ENCODE data around the gene UNG. TPM values are rescaled to one million over a fixed set of nuclear protein-coding genes. Genes with fewer than 3 reads are reported as not detected.

The UNG gene
- polyA plus RNA-seq, 1 of the 3 experiments (the other 2 are of a cell fraction), result 33.2 TPM

GRCh38 chr12:109052414-109053323 is 44.7 kb upstream of the UNG start, which contains the start of gene USP30 (continued):
- peak; percentile 16 to 60; a peak in 1 of 4 replicates for TF ChIP-seq EP300 (IDR thresholded peaks at IDR 0.05; ENCODE audit: borderline replicate concordance in 1 of 2, low read depth in 1 of 2, low read length in 1 of 2)
- TF ChIP-seq SIN3A (IDR thresholded peaks at IDR 0.05; ENCODE audit: borderline replicate concordance, low read depth, low read length), result peak; percentile 97
- no peak for TF ChIP-seq EZH2phosphoT487 (IDR thresholded peaks at IDR 0.05; ENCODE audit: borderline replicate concordance, low read depth)
- no peak for TF ChIP-seq FOXM1 (IDR thresholded peaks at IDR 0.05; ENCODE audit: low read depth)
- TF ChIP-seq PBX3 (IDR thresholded peaks at IDR 0.05), result peak; percentile 24; the same call in 1 of the 2 replicates
- TF ChIP-seq SMC3 (IDR thresholded peaks at IDR 0.05; ENCODE audit: low read depth, low read length), result no peak
- no peak for TF ChIP-seq CTCF (IDR thresholded peaks at IDR 0.05)
- TF ChIP-seq MAX (IDR thresholded peaks at IDR 0.05; ENCODE audit: low read depth), result peak; percentile 70
- peak; percentile 100 for TF ChIP-seq GABPA (IDR thresholded peaks at IDR 0.05; ENCODE audit: low read depth)
- TF ChIP-seq USF1 (IDR thresholded peaks at IDR 0.05; ENCODE audit: borderline replicate concordance, low read depth), result peak; percentile 69; the same call in 1 of the 2 replicates
- TF ChIP-seq NRF1 (IDR thresholded peaks at IDR 0.05; ENCODE audit: low read depth, low read length), result no peak
- TF ChIP-seq FOXJ3 (CRISPR knock-in tag; IDR thresholded peaks at IDR 0.05), result 0 out of 2 replicates have a peak, but pooled peaks have one; percentile 15
- TF ChIP-seq ELF1 (IDR thresholded peaks at IDR 0.05), result peak; percentile 85
- 0 out of 2 replicates have a peak, but pooled peaks have one; percentile 4 for TF ChIP-seq GATA2 (CRISPR knock-in tag; IDR thresholded peaks at IDR 0.05)
- peak; percentile 61; the same call in 1 of the 2 replicates for TF ChIP-seq RFX5 (IDR thresholded peaks at IDR 0.05; ENCODE audit: low read length)
- TF ChIP-seq JUND (IDR thresholded peaks at IDR 0.05), result no peak
- TF ChIP-seq POLR2AphosphoS5 (IDR thresholded peaks at IDR 0.05; ENCODE audit: low read depth, low read length), result peak; percentile 61
- TF ChIP-seq NFIC (IDR thresholded peaks at IDR 0.05; ENCODE audit: borderline replicate concordance), result no peak; the same call in 1 of the 2 replicates
- TF ChIP-seq TAF1 (IDR thresholded peaks at IDR 0.05; ENCODE audit: borderline replicate concordance, low read depth, low read length), result peak; percentile 86; the same call in 1 of the 2 replicates

Measured in SK-N-SH (cell line).